GM12891 (cell line): Measurements from ENCODE around the gene KRT6B.

Experiments used
- POLR2A ChIP-seq: IDR thresholded peaks from 2 replicates; pipeline ENCODE4 v1.6.1; 2011; ENCODE audit warnings: low read depth, low read length, control low read depth
- POLR2AphosphoS5 ChIP-seq: IDR thresholded peaks from 2 replicates; pipeline ENCODE4 v1.6.1; 2011; ENCODE audit warnings: low read depth, low read length, control low read depth
- POU2F2 ChIP-seq: IDR thresholded peaks from 2 replicates; pipeline ENCODE4 v1.6.1; 2011; ENCODE audit warnings: low read depth, mild to moderate bottlenecking, control low read depth, low read length, moderate library complexity
- SPI1 ChIP-seq: IDR thresholded peaks from 2 replicates; pipeline ENCODE4 v1.6.1; 2011; ENCODE audit warnings: low read depth, low read length, control low read depth
- TAF1 ChIP-seq: IDR thresholded peaks from 2 replicates; pipeline ENCODE4 v1.6.1; 2011; ENCODE audit warnings: low read depth, low read length, control low read depth

GRCh38 chr12:52419656-52420055 is 32.3 kb downstream of the KRT6B start:
- TF ChIP-seq POLR2A (no peak), TAF1 (no peak), POU2F2 (no peak), POLR2AphosphoS5 (no peak), SPI1 (no peak)
